ENCODE results near the gene SLC17A5.
"Not testable (repeated sequence)": the region's sequence is repeated elsewhere in the genome, so short reads cannot be mapped to it uniquely, and the experiment has no call there.

The SLC17A5 gene

GRCh38 chr6:73565767-73566485 lies 87.9 kb downstream of the SLC17A5 start:
- no peak for DNase-seq

GRCh38 chr6:73564578-73565345 lies 89.0 kb downstream of the SLC17A5 start:
- DNase-seq, result no peak

GRCh38 chr6:73562558-73562957 lies 91.2 kb downstream of the SLC17A5 start:
- DNase-seq, result no peak

- DNase-seq, result no peak
Observed at GRCh38 chr6:73560853-73561407, 92.9 kb downstream of the SLC17A5 start.

- DNase-seq, result no peak
Observed at GRCh38 chr6:73560182-73560732, 93.5 kb downstream of the SLC17A5 start.

- DNase-seq, result not testable (repeated sequence)
Observed at GRCh38 chr6:73559399-73559794, 94.4 kb downstream of the SLC17A5 start.

- no peak for DNase-seq
Observed at GRCh38 chr6:73558624-73559398, 95.0 kb downstream of the SLC17A5 start.

- no peak for DNase-seq
Observed at GRCh38 chr6:73556836-73557235, 97.0 kb downstream of the SLC17A5 start.

- not testable (repeated sequence) for DNase-seq
Observed at GRCh38 chr6:73555380-73555949, 98.3 kb downstream of the SLC17A5 start.

- DNase-seq, result not testable (repeated sequence)
Observed at GRCh38 chr6:73551115-73551514, 102.7 kb downstream of the SLC17A5 start.

GRCh38 chr6:73548458-73549446 lies 105.0 kb downstream of the SLC17A5 start:
- no peak for DNase-seq

GRCh38 chr6:73547036-73547435 lies 106.8 kb downstream of the SLC17A5 start:
- DNase-seq, result no peak

Data from activated naive CD4-positive, alpha-beta T cell treated with anti-CD3 and anti-CD28 coated beads, Interleukin-2, amount 50 U/mL, for 16 hours (primary cell).